GM18858 (cell line): Measurements from ENCODE around the gene RNF115.
"Not testable (repeated sequence)": the region's sequence is repeated elsewhere in the genome, so short reads cannot be mapped to it uniquely, and the experiment has no call there.

Experiments
- ATAC-seq: cut with Tn5 transposase; IDR thresholded peaks from one replicate; pipeline ENCODE4 v1.9.1; 2021; ENCODE audit not compliant: unreplicated experiment

The RNF115 gene

DNA sequence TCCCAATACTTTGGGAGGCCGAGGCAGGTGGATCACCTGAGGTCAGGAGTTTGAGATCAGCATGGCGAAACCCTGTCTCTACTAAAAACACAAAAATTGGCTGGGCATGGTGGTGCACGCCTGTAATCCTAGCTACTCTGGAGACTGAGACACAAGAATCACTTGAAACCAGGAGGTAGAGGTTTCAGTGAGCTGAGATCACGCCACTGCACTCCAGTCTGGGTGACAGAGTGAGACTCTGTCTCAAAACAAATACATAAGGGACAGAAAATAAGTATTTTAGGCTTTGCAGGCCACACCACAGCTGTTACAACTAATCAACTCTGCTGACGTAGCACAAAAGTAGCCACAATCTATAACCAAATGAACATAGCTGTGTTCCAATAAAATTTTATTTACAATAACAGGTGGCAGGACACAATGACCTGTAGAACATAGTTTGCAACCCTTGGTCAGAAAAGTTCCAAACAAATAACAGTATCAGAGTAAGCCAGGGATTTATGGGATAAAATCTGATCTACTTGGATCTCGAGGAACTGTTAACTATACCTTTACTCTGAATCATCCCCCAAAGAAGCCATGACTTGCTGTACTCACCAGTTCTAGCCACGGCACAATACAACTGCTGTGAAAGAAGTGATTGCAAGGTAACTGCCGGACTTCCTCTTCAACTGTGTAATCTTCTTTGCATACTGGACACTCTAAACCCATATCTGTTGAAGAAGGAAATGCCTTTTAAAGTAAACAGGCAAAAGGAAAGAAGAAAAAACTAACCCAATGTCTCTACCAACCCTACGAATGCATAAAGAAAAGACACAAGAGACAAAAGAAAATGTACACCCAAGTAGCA, 76.3 kb downstream of the RNF115 start:
- no peak for ATAC-seq

DNA sequence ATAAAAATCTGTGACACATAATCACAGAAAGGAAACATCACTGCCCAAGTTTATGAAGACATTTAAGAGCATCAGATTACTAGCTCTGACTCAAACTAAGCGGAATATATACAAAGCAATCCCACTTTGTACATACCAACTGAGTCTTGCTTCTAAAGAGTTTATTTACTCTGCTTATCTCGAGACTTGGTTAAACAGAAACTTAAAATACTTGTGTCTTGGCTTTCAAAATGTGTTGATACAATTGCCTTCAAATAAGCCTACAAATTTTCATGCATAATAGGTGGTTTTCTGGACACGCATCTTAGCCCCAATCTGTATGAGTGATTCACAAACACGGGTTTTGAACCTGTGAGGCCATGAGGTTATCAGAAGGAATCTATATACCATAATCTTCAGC, 83.6 kb downstream of the RNF115 start:
- ATAC-seq, result no peak

- no peak for ATAC-seq
These were observed 87.7 kb downstream of the RNF115 start for GRCh38 chr1:145736191-145736590.

DNA sequence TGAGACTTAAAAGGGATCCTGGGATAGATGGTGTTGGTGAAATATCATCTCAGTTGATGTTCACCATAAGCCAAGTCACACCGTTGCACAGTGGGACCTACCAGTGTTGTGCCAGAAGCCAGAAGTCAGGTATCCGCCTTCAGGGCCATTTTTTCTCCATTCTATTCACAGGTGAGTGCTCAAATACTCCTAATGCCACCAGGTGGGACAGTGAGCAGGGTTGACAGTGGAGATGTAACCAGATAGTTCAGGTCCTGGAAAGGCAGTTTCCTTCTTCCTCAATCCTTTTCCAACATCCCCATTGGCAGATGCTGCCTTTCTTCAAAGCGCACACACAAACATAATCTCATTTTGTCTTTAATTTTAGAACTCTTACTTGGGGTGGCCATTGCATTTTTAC, 93.0 kb downstream of the RNF115 start:
- no peak for ATAC-seq

GRCh38 chr1:145730467-145730866, 93.4 kb downstream of the RNF115 start:
- no peak for ATAC-seq

DNA sequence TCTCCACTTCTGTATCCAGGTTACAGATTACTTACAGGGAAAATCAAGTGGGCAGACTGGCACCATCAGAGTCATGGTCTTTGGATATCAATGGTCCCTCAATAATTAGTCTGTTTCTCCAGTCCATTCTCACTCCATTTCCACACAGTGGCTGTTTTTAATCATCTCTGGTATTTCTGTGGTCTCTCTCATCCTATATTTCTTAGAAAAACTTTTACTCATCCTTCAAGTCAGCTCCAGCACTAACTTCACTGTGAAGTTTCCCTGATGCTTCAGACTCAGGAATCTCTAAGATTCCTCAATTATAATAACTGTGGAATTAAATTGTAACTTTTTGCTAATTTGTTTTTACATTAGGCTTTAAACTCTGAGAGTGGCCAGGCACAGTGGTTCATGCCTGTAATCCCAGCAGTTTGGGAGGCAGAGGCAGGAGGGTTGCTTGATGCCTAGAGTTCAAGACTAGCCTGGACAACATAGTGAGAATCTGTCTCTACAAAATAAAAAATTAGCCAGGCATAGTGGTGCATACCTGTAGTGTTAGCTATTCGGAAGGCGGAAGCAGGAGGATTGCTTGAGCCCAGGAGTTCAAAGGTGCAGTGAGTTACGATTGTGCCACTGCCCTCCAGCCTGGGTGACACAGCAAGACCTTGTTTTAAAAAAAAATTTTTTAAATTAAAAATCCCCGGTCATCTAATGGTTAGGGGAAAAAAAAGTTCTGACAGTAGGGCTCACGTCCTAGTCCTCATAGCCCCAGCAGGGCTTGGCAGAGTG, 94.0 kb downstream of the RNF115 start:
- no peak for ATAC-seq

GRCh38 chr1:145729196-145729595, 94.7 kb downstream of the RNF115 start:
- no peak for ATAC-seq

- not testable (repeated sequence) for ATAC-seq
These were observed 97.7 kb downstream of the RNF115 start for GRCh38 chr1:145726193-145726592.

DNA sequence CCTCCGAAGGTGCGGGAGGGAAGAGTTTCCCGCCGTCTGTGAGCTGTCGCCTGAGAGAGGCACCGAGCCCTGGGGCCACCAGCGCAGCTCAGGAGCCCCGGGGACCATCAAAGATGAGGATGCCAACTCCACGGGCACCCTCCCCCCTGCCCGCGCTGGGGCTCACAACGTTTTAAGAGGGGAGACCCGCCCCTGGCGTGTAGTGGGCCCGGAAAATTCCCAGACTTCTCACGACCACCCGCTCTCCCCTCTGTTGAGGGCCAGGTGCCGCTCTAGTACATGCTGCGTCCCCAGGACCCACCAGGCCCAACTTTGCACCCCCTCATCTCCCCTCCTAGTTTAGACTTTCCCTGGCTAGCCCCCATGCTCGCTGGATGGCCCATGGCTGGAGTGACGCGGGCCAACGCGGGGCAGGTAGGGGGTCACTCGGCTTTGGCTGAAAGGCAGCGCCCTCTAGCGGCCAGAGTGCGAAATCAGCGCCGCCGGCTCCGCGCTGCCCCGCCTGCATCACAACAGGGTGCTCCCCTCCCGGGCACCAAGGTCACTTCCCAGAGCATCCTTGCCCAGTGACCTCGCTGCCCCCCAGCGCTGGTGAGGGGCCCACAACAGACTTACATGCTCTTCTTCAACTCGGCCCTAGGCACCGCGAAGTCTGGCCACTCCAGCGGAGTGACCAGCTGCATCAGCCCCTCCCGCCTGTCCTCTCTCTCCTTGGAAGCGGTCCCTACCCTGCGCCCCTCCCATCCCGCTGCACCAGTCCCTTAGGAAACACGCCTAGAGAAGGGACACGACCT, 102.8 kb downstream of the RNF115 start:
- ATAC-seq, result no peak

DNA sequence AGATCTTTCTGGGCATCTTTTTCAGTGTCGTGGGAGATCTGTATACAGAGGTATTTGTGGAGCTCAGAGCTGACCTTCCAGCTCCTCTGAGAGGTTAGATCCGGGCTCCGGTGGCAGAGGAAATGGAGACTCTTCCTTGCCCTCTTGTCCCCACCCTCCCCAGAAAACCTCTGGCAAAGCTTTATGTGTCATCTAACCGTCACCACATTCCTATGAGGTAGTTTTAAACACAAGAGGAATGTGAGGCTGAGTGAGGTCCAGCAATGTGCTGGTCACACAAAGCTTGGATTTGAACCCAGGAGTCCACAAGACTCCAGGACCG, 103.4 kb downstream of the RNF115 start:
- ATAC-seq, result no peak

- no peak for ATAC-seq
These were observed 104.4 kb downstream of the RNF115 start, which contains the start of gene CD160 for GRCh38 chr1:145719230-145720079. Gene CD160 (plus strand): TSS chr1:145719499. CDS start chr1:145728328, 8,829 bp downstream.

- not testable (repeated sequence) for ATAC-seq
These were observed 105.4 kb downstream of the RNF115 start for GRCh38 chr1:145718465-145718864.

DNA sequence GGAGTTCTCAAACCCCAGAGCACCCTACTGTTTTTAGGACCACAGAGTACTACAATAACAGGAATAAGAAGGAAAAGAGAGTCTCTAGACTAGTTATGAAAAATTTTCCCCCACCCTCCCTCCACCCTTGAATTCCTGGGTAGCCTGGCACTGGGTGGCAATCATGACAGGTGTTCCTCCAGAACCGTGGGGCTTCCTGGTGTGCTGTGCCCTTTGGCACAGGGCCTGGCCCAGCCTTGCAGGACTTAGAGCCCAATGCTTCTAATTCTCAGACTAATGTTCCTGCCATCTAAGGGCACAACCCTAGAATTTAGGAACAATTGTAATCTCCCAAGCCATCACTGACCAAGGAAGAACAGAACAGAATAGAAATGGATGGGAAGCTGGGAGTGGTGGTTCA, 106.1 kb downstream of the RNF115 start:
- ATAC-seq, result no peak

DNA sequence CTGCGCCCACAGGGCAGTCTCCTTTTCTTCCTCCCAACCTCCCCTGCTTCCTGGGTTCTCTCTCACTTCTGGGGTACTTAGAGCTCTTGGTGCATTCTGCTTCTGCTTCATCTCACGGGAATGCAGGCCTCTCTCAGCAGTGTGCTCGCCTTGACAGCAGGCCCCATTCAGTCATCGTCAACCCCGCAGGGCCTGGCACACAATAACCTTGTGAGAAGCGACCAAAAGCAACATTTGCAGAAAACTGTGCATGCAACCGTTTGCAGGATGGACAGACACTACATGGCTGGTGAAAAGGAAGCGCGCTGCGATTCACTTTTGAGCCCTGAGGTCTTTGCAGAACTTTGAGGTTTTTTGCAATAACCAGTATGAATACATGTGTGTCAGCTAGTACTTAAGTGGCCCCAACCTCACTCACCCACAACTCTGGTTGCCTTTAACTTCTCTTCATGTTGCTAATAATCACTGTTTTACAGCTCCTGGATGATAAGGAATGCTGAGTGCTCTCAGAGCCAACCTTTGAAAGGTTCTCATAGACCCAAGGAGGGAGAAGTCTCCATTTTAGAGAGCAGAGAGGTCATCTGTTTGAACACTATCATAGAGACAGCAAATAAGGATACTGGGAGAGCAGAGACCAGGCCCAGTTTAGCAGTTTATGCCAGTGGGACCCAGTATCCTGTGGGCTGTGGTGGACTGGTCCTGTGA, 107.1 kb downstream of the RNF115 start:
- no peak for ATAC-seq

GRCh38 chr1:145714524-145715111, 109.3 kb downstream of the RNF115 start:
- no peak for ATAC-seq

DNA sequence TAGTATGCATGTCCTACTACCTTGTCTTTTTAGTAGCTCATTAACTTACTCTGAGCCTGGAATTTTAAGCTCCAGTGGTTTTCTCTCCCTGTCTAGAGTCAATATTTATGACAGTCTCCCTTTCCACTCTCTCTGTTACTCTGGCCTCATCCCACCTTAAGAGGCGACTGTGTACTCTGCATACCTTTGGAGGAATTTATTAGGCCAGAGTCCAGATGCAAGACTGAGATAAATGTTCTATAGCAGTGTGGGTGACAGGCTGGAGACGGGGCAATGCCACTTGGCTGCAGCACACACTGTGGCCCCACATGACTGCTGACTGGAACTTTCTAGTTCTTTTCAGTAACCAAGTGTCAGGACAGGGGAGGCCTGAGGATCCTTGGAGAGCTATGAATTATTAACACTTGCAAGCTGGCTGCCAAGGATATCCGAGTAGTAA, 112.7 kb downstream of the RNF115 start:
- no peak for ATAC-seq

DNA sequence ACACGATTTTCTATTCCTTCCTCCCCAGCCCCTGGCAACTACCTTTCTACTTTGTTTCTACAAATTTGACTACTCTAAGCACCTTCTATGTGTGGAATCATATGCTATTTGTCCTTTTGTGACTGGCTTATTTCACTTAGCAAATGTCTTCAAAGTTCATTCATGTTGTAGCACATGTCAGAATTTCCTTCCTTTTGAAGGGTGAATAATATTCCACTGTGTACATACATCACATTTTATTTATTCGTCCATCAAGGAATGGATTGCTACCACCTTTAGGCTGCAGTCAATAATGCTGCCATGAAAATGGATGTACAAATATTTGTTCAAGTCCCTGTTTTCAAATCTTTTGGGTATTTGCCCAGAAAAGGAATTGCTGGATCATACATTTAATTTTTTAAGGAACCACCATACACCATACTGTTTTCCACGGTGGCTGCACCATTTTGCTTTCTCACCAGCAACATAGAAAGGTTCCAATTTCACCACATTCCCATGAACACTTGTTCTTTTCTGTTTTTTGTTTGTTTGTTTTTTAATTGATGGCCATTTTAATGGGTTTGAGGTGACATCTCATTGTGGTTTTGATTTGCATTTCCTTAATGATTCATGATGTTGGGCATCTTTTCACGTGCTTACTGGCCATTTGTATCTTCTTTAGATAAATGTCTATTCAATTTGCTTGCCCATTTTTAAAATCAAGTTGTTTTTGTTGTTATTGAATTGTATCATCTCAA, 113.4 kb downstream of the RNF115 start:
- ATAC-seq, result no peak

- no peak for ATAC-seq
These were observed 115.8 kb downstream of the RNF115 start for GRCh38 chr1:145708063-145708462.
